Hematopoietic multipotent progenitor cell (in vitro differentiated cells): ENCODE measurements around the gene CMIP. TPM values are rescaled to one million over a fixed set of nuclear protein-coding genes. Genes with fewer than 3 reads are reported as not detected.

Experiments used
- DNase-seq, 3 donors: peaks; one replicate each; pipeline ENCODE4 v3.0.0-alpha.2; 2011 to 2015; ENCODE audit warnings: low read depth in 2 of 3, low spot score in 2 of 3
- total RNA-seq: library from RNA; depleted of rRNA; stranded (reverse); fragments of >200 nt; gene quantifications from one replicate; pipeline ENCODE4 v1.2.3, GENCODE V29; 2012

The CMIP gene
- total RNA-seq, 1 donor = 45.2 TPM

DNA sequence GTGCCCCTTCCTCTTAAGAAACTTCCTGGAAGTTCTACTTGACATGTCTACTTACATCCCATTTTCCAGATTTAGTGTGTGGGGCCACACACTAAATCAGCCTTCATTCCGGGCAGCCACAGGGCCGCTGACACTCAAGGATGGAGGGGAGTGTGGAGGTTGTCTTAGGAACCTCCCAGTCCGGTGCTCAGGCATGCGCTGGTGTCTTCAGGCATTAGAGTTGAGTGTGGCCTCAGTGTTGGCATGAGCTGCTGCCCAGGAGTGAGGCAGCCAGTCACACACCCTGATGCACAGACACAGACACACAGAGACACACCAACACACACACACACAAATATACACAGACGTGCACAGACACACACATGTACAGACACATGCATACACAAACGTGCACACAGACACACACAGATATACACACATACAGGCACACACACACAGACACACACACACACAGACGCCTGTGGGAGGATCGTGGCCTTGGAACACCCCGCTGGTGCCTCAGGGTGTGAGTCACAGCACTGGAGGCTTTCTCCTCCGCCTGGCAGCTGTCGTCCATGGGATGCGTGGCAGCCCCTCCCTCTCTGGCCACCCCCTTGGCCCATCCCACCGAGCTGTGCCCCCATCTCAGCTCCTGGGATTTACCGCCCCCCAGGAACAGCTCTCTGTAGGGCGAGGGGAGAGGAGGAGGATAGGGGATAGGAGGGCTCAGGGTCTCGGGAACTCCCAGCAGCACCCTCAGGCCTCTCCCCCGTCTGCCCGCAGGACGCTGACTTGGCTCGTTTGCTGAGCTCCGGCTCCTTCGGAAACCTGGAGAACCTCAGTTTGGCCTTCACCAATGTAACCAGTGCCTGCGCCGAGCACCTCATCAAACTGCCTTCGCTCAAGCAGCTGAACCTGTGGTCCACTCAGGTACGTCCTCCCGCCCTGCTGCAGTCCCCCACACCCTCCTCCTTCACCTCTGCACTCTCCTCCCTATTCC is 258.9 kb downstream of the CMIP start:
- no peak for DNase-seq

DNA sequence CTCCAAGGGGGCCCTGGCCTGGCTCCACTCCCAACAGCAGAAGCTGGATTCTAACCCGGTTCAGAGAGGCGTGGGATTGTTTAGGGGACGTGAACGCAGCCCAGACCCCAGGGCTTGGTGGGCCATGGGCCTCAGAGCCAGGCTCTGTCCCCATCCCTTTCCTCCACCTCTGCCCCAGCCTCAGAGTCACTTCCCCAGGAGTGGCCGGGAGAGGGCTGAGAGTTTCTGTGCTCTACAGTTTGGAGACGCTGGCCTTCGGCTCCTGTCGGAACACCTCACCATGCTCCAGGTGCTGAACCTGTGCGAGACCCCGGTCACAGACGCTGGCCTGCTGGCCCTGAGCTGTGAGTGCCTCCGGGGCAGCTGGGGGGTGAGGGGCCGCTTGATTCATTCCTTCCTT is 260.7 kb downstream of the CMIP start:
- DNase-seq = no peak

GRCh38 chr16:81706327-81707295 is 262.0 kb downstream of the CMIP start:
- DNase-seq = no peak

DNA sequence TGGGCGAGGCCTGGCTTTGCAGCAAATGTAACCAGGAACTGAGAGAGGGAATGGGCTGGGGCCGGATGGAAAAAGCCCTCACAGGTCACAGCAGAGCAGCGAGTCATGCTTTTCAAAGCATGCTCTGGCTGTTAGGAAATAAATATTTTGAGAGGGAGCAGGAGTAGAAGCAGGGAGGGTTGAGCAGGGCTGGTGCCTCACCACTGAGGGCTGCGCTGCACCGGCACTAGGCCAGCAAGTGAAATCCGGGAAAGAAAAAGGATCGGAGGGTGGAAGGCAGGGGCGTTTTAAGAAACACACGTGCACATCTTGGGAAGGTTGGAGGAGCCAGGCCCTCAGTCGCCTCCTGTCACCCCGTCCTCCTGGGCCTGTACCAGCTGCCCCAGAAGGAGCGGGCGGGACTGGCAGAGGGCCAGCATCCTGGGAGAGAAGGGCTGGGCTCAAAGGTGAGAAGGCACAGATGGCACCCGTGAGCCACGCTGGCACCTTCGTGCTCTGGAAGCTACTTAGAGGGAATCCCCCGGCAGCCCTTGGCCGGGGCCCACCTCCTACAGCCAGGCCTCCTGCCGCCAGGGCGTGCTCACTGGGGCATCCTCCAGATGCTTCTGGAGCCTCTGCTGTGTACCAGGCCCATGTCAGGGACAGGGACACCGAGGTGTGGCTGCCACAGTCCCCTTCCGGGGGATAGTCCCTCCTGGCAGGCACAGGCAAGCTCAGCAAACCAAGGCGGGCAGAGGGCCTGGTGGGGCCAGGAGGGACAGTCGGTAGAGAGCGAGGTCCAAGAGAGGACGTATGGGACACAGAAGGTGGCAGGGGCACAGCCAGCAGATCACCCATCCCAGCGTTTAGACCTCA is 263.0 kb downstream of the CMIP start:
- DNase-seq = no peak

DNA sequence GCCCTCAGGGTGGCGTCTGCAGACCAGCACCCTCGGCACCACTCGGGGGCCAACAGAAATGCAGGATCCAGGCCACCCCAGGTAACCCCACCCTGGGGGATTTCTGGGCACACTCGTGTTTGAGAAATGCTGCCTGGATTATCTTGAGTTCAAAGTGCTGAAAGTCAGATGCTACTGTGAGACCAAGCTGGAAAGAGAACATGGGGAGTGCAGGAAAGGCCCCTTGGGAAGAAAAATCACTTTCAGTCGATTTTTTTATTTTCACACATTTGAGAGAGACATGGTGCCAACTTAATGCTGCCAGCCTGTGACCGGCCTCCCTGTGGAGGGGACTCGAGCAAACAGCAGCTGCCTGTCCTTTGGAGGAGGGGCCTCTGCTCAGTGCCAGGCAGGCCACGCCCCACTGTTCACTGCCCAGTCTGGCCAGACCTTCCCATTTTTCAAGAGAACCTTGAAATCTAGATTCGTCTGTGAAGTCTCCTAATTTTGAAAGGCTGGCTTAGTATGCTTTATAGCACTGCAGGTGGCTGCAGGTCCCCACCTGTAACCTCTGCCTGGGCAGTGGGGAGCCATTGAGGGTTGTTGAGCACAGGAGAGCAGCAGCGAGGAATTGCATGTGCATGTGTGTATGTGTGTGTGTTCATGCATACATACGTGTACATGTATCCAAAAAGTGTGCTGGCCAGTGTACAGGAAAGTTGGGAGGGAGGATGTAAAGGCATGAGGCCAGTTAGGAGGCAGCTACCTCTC is 263.8 kb downstream of the CMIP start:
- DNase-seq = no peak

DNA sequence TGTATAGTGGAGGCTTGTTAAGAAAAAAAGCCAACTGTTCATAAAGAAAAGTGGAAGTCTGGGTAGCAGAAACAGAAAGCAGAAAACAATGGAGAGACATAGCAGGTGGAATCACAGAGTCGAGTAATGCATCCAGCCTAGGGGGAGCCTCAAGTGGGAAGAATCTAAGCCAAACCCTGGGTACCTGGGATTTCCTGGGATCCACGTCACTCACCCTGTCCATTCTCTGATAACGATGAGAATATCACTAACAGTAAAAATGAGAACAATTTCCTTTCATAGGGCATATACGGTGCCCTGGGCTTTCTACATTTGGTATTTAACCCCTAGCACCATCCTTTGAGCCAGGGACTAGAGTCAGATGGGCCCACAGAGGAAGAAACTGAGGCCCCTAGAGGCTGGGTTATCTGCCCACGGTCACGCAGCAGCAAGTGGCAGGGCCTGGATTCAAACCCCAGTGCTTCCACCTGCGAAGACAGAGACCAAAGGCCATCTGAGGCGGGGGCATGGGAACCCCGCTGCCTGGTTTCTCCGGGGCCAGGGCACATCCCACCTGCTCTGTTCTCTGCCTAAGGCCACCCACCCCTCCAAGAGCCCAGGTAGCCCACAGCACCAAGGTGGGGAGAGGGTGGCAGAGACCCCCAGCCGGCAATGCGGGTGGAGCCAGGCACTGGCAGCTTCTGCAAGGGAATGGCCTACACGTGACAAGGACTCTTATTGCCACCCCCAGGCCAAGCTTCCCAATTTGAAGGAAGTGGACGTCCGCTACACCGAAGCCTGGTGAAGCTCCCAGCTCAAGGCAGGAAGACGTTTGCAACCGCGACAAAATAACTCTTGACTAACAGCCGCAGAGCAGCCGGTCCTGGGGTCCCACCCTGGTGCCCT is 264.6 kb downstream of the CMIP start:
- no peak for DNase-seq

DNA sequence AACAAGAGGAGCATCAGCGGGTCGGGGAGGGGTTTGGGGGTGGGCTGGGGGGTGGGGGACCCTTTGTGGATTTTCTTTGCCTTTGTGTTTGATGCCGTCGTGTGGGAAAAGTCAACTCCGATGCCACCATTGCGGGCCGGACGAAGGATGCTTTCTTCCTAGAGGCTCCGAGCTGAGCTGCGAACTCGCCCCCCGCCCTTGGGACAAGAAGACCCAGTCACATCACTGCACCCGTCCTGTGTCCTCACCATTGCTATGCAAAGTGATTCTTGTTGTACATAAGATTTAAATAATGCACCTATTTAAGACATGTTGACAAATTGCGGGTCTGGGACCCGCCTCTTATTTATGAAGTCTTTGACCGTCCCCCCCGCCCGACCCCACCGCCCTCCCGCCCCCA is 265.4 kb downstream of the CMIP start:
- DNase-seq = no peak

DNA sequence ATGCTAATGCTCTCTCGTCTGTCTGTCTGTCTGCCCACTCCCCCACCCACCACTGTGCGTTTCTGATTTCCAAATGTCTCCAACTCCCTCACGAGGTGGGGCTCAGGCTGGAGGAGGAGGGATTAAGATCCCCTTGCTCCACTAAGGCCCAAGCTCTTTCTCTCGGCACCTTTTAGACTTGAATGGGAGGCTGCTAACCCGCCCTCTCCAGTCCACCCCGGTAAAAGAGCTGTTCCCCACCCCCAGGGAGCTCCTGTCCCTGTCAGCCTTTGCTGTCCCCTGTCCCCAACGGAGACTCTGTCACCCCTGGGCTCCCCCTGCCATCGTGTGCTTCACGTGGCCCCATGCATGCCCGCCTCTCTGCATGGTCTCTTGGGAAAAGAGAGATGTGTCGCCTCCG is 266.0 kb downstream of the CMIP start:
- DNase-seq = no peak

DNA sequence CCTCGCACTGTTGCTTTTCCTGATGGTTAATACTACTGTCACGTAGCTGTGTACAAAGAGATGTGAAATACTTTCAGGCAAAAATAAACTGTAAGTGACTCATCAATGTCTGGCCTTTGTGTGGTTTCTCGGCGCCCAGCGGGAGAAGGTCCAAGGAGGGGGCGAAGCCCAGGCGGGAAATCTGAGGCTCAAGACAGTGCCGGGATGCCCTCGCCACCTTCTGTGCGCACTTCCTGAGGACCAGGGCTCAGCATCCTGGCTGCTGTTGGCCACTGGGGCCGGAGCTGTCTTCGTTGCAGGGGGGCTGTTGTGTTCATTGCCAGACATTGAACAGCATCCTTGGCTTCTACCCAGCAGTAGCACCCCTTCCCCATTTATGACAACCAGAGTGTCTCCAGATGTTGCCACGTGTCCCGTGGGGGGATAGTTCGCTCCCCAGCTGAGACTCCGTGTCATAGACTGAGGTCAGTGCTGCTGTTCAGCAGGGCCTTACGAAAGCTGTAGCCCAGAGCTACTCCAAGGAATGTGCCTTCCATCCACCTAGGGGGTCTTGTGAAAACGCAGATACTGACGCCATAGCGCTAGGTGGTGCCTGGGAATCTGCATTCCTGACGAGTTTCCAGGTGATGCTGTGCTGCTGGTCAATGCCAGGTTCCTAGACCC is 267.2 kb downstream of the CMIP start:
- DNase-seq = peak in 2 of 3 donors; percentile 32 to 34

DNA sequence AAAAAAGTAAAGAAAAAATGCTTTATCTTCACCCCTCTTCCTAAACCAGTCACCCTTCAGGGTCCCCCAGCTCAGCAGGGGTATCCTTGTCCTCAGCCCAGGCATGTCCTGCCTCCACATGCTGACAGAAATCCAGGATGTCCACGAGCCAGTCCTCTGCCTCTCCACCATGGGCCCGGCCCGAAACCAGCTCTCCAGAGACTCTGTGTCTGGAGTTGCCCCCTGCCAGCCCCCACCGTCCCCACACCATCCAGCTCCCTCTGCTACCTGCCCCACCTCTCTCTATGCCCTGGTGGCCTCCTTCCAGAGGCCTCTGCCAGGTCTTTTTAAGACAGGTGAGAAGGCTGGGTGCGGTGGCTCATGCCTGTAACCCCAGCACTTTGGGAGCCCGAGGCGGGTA is 268.1 kb downstream of the CMIP start:
- no peak for DNase-seq

- DNase-seq = no peak
Observed at GRCh38 chr16:81713295-81713772, 268.7 kb downstream of the CMIP start.

DNA sequence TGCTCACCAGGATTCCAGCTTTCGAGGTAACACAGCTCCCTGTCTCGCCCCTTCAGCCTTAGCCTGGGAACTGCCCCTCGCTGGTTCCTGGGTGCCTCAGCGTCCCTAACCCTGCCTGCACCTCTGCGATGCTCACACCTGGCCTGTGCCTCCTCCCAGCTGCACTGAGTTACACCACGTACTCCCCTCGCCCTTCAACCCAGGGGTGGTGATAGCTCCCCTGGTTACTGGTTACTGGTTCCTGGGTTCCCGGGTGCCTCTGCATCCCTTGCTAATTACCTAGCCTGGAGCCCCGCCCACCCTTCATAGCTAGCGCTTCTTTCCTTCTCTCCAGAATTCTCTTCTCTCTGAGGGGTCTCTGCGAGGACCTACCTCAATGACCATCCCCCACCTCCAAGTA is 269.2 kb downstream of the CMIP start:
- DNase-seq = no peak

DNA sequence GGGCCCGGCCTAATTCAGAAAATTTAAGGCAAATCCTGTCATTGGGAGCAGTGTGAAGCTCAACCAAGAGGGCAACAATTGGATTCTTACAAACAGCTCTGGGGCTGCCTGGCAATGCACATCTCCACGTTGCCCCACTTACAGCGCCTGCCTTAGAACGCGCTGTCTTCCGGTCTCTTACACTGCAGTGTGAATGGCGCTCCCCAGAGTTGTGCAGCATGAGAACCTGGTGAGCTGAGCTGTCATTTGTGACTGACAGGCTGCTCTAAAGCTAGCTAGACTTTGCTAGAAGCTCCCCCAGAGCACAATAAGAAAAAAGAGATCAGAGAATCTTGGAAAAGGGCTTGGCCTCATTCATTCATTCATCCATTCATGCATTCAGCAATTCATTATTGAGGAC is 270.0 kb downstream of the CMIP start:
- no peak for DNase-seq

- DNase-seq = no peak
Observed at GRCh38 chr16:81715358-81716196, 271.0 kb downstream of the CMIP start.

GRCh38 chr16:81716478-81717225 is 272.0 kb downstream of the CMIP start:
- no peak for DNase-seq

GRCh38 chr16:81717662-81718189 is 273.1 kb downstream of the CMIP start:
- DNase-seq = no peak
